ENCODE measurements around the gene KLHL29.

- TF ChIP-seq CTCF (IDR thresholded peaks at IDR 0.05; ENCODE audit: borderline replicate concordance, extremely low read depth, low read length, poor library complexity, severe bottlenecking) (no peak), EZH2 (IDR thresholded peaks at IDR 0.05; ENCODE audit: borderline replicate concordance, low read depth, low read length, severe bottlenecking) (no peak)
Observed at GRCh38 chr2:23375448-23375847, 9.5 kb upstream of the KLHL29 start.

All from DND-41 (cell line).